Neural progenitor cell (in vitro differentiated cells): ENCODE results near the gene ZBTB24.

Source experiments
- EZH2 ChIP-seq: fragments of 200-600 bp; sonication (generic); IDR thresholded peaks from 2 replicates; pipeline ENCODE4 v1.6.1; 2017; ENCODE audit warnings: antibody characterized with exemption, mild to moderate bottlenecking, moderate library complexity
- TF ChIP-seq, protein P1 (sequence below): fragments of 200-600 bp; sonication (generic); IDR thresholded peaks from 2 replicates; pipeline ENCODE4 v1.5.1; 2017; ENCODE audit warnings: antibody characterized with exemption, mild to moderate bottlenecking

DNA sequence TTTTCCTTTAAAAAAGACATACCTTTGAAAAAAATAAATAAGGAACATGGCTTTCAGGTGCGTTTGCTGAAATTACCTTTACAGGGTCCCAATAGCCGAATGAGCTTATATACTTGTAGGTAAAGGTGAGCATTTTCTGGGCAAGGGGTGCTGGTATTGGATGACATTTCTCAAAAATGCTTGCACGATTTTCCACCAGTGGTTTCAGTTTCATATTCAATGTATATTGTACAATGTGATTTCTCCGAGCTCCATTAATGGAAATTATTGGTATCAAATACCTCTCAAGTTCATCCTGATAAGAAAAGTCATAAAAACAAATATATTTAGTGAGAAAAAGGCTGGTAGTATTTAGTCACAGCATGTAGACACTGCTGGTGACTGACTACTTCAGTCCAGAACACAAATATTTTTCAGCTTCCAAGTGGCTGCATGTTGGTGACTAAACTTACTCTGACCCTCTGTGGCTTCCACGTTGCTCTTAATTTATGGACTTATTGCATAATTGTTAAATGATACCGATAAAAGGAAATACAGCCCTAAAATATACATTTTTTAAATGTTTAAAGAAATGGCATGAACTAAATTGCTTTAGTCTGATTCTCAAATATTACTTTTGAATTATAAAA lies 32.9 kb upstream of the ZBTB24 start:
- TF ChIP-seq, protein P1, sequence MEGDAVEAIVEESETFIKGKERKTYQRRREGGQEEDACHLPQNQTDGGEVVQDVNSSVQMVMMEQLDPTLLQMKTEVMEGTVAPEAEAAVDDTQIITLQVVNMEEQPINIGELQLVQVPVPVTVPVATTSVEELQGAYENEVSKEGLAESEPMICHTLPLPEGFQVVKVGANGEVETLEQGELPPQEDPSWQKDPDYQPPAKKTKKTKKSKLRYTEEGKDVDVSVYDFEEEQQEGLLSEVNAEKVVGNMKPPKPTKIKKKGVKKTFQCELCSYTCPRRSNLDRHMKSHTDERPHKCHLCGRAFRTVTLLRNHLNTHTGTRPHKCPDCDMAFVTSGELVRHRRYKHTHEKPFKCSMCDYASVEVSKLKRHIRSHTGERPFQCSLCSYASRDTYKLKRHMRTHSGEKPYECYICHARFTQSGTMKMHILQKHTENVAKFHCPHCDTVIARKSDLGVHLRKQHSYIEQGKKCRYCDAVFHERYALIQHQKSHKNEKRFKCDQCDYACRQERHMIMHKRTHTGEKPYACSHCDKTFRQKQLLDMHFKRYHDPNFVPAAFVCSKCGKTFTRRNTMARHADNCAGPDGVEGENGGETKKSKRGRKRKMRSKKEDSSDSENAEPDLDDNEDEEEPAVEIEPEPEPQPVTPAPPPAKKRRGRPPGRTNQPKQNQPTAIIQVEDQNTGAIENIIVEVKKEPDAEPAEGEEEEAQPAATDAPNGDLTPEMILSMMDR, result no peak
- TF ChIP-seq EZH2, result no peak
